ENCODE results near the gene POLD2. TPM values are rescaled to one million over a fixed set of nuclear protein-coding genes. Genes with fewer than 3 reads are reported as not detected.

POLD2 gene
- total and polyA plus RNA-seq, 2 of the 13 experiments (the other 11 are each of a cell fraction or from before 2014, with no cell fraction given): 87.6 to 95.1 TPM

DNA sequence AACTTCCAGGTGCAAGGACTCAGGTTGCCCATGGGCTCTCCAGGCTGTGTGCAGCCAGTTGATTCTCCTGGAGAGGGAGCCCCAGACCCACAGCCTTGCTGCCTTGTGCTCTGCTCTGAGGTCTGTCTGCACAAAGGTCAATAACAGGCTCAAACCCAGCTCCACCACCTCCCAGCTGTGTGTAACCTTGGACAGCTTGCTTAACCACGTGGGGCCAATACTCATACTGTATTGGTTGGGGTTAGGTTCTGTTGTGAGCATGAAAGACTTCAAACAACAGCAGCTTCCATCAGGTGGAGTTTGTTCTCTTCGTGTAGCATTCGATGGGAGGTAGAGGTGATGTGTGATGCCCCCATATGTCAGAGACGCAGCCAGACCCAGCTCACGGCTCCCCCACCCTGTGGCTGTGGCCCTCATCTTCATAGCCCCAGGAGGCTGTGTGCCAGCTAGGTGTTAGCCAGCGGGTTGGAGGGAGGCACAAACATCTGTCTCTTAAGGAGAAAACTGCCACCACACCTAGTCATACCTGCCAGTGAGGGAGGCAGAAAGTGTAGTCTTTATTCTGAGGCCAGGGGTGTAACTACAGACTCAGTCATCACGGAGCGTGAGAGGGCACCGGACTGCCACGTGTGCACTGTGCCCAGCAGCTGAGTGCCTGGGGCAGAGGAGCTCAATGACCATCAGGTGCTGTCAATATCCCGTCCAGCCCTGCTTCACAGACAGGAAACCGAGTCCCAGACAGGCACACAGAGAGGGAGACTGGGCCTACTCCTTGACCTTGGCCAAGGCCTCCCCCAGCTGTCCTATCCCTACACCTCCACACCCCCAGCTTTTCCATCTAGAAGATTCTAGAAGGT lies 8.1 kb upstream of the POLD2 start (continued):
- TF ChIP-seq MEIS2 (CRISPR knock-in tag; IDR thresholded peaks at IDR 0.05) (peak; percentile 24; the same call in 1 of the 2 replicates), TEAD3 (CRISPR knock-in tag; optimal IDR thresholded peaks at IDR 0.05; ENCODE audit: borderline replicate concordance) (peak; percentile 81), NR2F1 (CRISPR knock-in tag; IDR thresholded peaks at IDR 0.05) (peak; percentile 58 to 67; a peak in 3 of 4 replicates), ZBTB3 (CRISPR knock-in tag; IDR thresholded peaks at IDR 0.05; ENCODE audit: borderline replicate concordance, low read depth) (no peak), ZNF430 (CRISPR knock-in tag; IDR thresholded peaks at IDR 0.05) (peak; percentile 80), BCL6 (CRISPR knock-in tag; IDR thresholded peaks at IDR 0.05) (peak; percentile 46; the same call in 1 of the 2 replicates), EP300 (IDR thresholded peaks at IDR 0.05; ENCODE audit: low read depth in 2 of 2, low read length in 2 of 2) (peak in 1 of 2 experiments; percentile 21; a peak in 1 of 4 replicates), EP300 (CRISPR knock-in tag; IDR thresholded peaks at IDR 0.05; ENCODE audit: borderline replicate concordance) (no peak), RBM22 (optimal IDR thresholded peaks at IDR 0.05; ENCODE audit: low read length) (no peak), HDAC1 (CRISPR knock-in tag; IDR thresholded peaks at IDR 0.05) (0 out of 2 replicates have a peak, but pooled peaks have one; percentile 45), RXRA (CRISPR knock-in tag; IDR thresholded peaks at IDR 0.05) (peak; percentile 93), HNF4G (IDR thresholded peaks at IDR 0.05; ENCODE audit: borderline replicate concordance, low read depth, low read length) (peak; percentile 95), HNF4G (CRISPR knock-in tag; IDR thresholded peaks at IDR 0.05; ENCODE audit: borderline replicate concordance, low read depth) (peak; percentile 79; the same call in 1 of the 2 replicates), RAD51 (IDR thresholded peaks at IDR 0.05; ENCODE audit: borderline replicate concordance) (peak; percentile 68), ZFX (CRISPR knock-in tag; IDR thresholded peaks at IDR 0.05; ENCODE audit: low read depth) (peak; percentile 40; the same call in 1 of the 2 replicates), YEATS2 (CRISPR knock-in tag; IDR thresholded peaks at IDR 0.05; ENCODE audit: borderline replicate concordance) (peak; percentile 66; the same call in 1 of the 2 replicates), ZMYM4 (CRISPR knock-in tag; IDR thresholded peaks at IDR 0.05) (peak; percentile 82), EHMT2 (IDR thresholded peaks at IDR 0.05; ENCODE audit: borderline replicate concordance, low read depth, low read length) (peak; percentile 62; the same call in 1 of the 2 replicates), TARDBP (CRISPR knock-in tag; IDR thresholded peaks at IDR 0.05) (0 out of 2 replicates have a peak, but pooled peaks have one; percentile 18), NFYB (CRISPR knock-in tag; IDR thresholded peaks at IDR 0.05) (peak; percentile 71), ZNF766 (CRISPR knock-in tag; IDR thresholded peaks at IDR 0.05; ENCODE audit: borderline replicate concordance) (no peak), NFYC (CRISPR knock-in tag; IDR thresholded peaks at IDR 0.05) (peak; percentile 77)
- TF ChIP-seq, protein P1, sequence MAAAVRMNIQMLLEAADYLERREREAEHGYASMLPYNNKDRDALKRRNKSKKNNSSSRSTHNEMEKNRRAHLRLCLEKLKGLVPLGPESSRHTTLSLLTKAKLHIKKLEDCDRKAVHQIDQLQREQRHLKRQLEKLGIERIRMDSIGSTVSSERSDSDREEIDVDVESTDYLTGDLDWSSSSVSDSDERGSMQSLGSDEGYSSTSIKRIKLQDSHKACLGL (CRISPR knock-in tag; IDR thresholded peaks at IDR 0.05): no peak
- TF ChIP-seq, protein P2, sequence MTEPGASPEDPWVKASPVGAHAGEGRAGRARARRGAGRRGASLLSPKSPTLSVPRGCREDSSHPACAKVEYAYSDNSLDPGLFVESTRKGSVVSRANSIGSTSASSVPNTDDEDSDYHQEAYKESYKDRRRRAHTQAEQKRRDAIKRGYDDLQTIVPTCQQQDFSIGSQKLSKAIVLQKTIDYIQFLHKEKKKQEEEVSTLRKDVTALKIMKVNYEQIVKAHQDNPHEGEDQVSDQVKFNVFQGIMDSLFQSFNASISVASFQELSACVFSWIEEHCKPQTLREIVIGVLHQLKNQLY (CRISPR knock-in tag; IDR thresholded peaks at IDR 0.05): 0 out of 2 replicates have a peak, but pooled peaks have one; percentile 47
- TF ChIP-seq, protein P3, sequence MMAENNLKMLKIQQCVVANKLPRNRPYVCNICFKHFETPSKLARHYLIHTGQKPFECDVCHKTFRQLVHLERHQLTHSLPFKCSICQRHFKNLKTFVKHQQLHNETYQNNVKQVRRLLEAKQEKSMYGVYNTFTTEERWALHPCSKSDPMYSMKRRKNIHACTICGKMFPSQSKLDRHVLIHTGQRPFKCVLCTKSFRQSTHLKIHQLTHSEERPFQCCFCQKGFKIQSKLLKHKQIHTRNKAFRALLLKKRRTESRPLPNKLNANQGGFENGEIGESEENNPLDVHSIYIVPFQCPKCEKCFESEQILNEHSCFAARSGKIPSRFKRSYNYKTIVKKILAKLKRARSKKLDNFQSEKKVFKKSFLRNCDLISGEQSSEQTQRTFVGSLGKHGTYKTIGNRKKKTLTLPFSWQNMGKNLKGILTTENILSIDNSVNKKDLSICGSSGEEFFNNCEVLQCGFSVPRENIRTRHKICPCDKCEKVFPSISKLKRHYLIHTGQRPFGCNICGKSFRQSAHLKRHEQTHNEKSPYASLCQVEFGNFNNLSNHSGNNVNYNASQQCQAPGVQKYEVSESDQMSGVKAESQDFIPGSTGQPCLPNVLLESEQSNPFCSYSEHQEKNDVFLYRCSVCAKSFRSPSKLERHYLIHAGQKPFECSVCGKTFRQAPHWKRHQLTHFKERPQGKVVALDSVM (CRISPR knock-in tag; IDR thresholded peaks at IDR 0.05): no peak
- TF ChIP-seq, protein P4, sequence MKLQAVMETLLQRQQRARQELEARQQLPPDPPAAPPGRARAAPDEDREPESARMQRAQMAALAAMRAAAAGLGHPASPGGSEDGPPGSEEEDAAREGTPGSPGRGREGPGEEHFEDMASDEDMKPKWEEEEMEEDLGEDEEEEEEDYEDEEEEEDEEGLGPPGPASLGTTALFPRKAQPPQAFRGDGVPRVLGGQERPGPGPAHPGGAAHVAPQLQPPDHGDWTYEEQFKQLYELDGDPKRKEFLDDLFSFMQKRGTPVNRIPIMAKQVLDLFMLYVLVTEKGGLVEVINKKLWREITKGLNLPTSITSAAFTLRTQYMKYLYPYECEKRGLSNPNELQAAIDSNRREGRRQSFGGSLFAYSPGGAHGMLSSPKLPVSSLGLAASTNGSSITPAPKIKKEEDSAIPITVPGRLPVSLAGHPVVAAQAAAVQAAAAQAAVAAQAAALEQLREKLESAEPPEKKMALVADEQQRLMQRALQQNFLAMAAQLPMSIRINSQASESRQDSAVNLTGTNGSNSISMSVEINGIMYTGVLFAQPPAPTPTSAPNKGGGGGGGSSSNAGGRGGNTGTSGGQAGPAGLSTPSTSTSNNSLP (IDR thresholded peaks at IDR 0.05; ENCODE audit: low read depth, low read length): no peak
